Stomach (tissue), 4 donors: ENCODE results near the gene SRCIN1.

Source experiments
- CTCF ChIP-seq, 7 experiments: fragments of 450-650 bp in 4 of 7; fragments of 200-600 bp in 3 of 7; sonication (generic) in 3 of 7; IDR thresholded peaks; one replicate each; pipeline ENCODE4 v1.5.1; 2016 to 2019; ENCODE audit warnings: antibody characterized with exemption in 7 of 7, control low read depth in 2 of 7, mild to moderate bottlenecking in 1 of 7
- POLR2A ChIP-seq, 4 donors: fragments of 450-650 bp; IDR thresholded peaks; one replicate each; pipeline ENCODE4 v1.6.1; 2016; ENCODE audit warnings: antibody characterized with exemption in 4 of 4, control low read depth in 2 of 4, mild to moderate bottlenecking in 1 of 4, moderate library complexity in 1 of 4
- POLR2AphosphoS5 ChIP-seq, 3 donors: sonication (generic); formaldehyde crosslinking; IDR thresholded peaks; one replicate each; pipeline ENCODE4 v1.6.1; 2016; ENCODE audit warnings: antibody characterized with exemption in 3 of 3

DNA sequence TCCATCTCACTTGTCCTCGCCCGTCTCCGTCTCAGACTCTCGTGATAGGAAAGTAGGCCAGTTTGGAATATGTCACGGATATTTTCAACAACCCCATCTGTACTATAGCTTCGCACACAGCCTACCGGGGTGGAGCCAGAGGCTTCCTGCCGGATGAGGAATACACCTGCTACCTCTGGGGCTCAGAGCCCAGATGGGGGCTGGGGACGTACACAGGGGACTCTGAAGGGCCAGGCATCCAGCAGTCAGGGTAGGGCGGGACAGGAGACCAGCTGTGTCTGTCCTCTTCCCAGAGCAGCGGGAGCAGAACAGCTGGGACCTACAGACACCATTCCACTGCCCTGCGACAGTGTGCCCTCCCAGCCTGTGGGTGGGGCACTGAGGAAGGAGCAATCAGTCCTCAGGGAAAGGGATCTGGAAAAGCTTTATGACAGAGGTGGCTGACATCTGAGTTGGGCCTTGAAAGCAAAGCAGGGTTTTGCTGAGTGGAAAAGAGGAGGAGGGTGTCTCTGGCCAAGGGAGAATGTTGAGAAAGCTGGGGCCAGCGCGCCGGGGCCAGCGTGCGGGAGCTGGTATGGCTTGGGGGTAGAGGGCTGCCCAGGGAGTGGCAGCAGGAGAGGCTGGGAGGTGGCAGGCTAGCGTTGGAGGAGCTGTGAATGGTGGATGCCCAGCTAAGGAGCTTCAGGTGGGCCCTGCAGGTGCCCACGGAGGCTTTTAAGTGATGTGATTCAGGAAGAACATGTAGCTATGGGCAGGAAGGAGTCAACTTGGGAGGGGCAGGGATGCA lies 11.5 kb upstream of the SRCIN1 start:
- TF ChIP-seq POLR2A (IDR thresholded peaks at IDR 0.05) (no peak), CTCF (IDR thresholded peaks at IDR 0.05) (no peak), POLR2AphosphoS5 (IDR thresholded peaks at IDR 0.05) (no peak)
